Psoas muscle (tissue), 8 donors: Measurements from ENCODE around the gene CCDC170. TPM values are rescaled to one million over a fixed set of nuclear protein-coding genes. Genes with fewer than 3 reads are reported as not detected.

Experiments
- ATAC-seq, 4 donors: fragments of 200-7000 bp; cut with Tn5 transposase; one replicate each; pipeline ENCODE4 v1.9.1; 2020; ENCODE audit warnings: moderate library complexity in 3 of 4, mild to moderate bottlenecking in 2 of 4
- DNase-seq, 2 donors: peaks; one replicate each; pipeline ENCODE4 v3.0.0-alpha.2; 2020
- H3K27ac ChIP-seq: fragments of 200-600 bp; one replicate; pipeline ENCODE4 v1.8.0; 2022
- H3K27me3 ChIP-seq, 3 donors: fragments of 200-600 bp in 1 of 3; one replicate each; pipeline versions ENCODE4 v1.6.1 to v1.8.0; 2013 to 2022; ENCODE audit warnings: low read length in 2 of 3, mild to moderate bottlenecking in 2 of 3, moderate library complexity in 1 of 3; ENCODE audit not compliant: insufficient read depth in 3 of 3
- H3K36me3 ChIP-seq, 2 donors: fragments of 200-600 bp in 1 of 2; one replicate each; pipeline versions ENCODE4 v1.6.1 to v1.8.0; 2013 to 2022; ENCODE audit warnings: low read depth in 1 of 2, mild to moderate bottlenecking in 1 of 2, moderate library complexity in 1 of 2; ENCODE audit not compliant: insufficient read depth in 1 of 2
- H3K4me1 ChIP-seq: fragments of 200-600 bp; one replicate; pipeline ENCODE4 v1.8.0; 2022
- H3K4me3 ChIP-seq: fragments of 200-600 bp; one replicate; pipeline ENCODE4 v1.8.0; 2022; ENCODE audit warnings: mild to moderate bottlenecking
- H3K9me3 ChIP-seq: fragments of 200-600 bp; one replicate; pipeline ENCODE4 v1.8.0; 2022
- WGBS, 3 donors: extraction: QIAGEN DNeasy Blood & Tissue Kit; methylation state at CpG; one replicate each; pipeline versions ENCODE4 v1.1.6 to v1.1.7; 2013; 5-methylcytosine and 5-hydroxymethylcytosine counted together
- intact Hi-C, 2 donors: fragments of 100-400 bp; cut with DNase I; formaldehyde crosslinking; loops; one replicate each; pipeline versions ENCODE4 v1.11.0 to v1.14.2; 2022
- polyA plus RNA-seq, 3 donors: library from polyadenylated mRNA; stranded (reverse); fragments of 200-250 nt; gene quantifications; one replicate each; pipeline ENCODE4 v1.2.3, GENCODE V29; 2013
- total RNA-seq, 4 donors: library from RNA; stranded (reverse); fragmentation: NEBNext Ultra II Directional in 2 of 4; extraction: Animal tissue kit (Norgen Biotek cat#: 25700) in 2 of 4; gene quantifications; one replicate each; pipeline versions ENCODE4 v1.2.1 to v1.2.4, GENCODE V29; 2021 to 2023
- TF ChIP-seq, protein P1 (sequence below): fragments of 200-600 bp; IDR thresholded peaks from one replicate; pipeline ENCODE4 v1.8.0; 2022; ENCODE audit warnings: antibody characterized with exemption
- donor health status: healthy with polysubstance abuse.
- donor health status: DM: no; HTN: no; CAD: no; lungs with moderate emphysema.
- donor health status: Bipolar disorder and iron deficiency.
- donor health status: healthy.
- donor health status: DM: yes; HTN: yes; CAD: no.
- donor health status: DM: no; HTN: no; CAD: no.
- donor health status: DM: no; HTN: no; CAD: no.
- donor health status: DM: yes; HTN: yes; CAD: no.

Gene CCDC170
- total and polyA plus RNA-seq, 7 donors, result 0.03 to 0.25 (median 0.14) TPM

DNA sequence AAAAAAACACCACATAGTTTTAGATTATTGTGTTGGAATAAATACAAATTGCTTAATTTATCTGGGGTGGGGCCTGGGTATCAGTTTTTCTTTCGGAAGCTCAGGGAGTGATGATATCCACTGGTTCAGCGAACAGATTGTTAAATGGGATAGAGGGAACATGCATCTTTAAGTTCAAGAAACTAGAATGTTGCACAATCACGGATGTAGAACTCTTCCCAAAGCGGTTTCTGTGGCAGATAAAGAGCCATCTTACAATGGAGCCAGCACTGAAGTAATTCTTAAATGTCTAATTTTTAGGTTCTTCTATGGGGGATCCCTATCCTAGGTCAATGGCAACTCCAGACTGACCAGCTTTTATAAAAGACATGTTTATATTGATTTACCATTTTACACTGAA is 32.1 kb upstream of the CCDC170 start:
- TF ChIP-seq, protein P1, sequence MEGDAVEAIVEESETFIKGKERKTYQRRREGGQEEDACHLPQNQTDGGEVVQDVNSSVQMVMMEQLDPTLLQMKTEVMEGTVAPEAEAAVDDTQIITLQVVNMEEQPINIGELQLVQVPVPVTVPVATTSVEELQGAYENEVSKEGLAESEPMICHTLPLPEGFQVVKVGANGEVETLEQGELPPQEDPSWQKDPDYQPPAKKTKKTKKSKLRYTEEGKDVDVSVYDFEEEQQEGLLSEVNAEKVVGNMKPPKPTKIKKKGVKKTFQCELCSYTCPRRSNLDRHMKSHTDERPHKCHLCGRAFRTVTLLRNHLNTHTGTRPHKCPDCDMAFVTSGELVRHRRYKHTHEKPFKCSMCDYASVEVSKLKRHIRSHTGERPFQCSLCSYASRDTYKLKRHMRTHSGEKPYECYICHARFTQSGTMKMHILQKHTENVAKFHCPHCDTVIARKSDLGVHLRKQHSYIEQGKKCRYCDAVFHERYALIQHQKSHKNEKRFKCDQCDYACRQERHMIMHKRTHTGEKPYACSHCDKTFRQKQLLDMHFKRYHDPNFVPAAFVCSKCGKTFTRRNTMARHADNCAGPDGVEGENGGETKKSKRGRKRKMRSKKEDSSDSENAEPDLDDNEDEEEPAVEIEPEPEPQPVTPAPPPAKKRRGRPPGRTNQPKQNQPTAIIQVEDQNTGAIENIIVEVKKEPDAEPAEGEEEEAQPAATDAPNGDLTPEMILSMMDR, result no peak
- intact Hi-C loops, result no loop called here
- DNase-seq (no peak), ATAC-seq (no peak)
- H3K4me3 ChIP-seq, result no peak overlapping the region
- H3K4me1 ChIP-seq, result no peaks in the 10 kb centered on the region
- 93 to 94% (median 94%) methylated on average over 4 of the region's 4 CpGs for WGBS, 3 donors
- H3K27me3 ChIP-seq, result no peaks in the 10 kb centered on the region
- no peaks in the 10 kb centered on the region for H3K9me3 ChIP-seq
- no peak overlapping the region for H3K27ac ChIP-seq
- peaks cover 3 to 60% of the 10 kb centered on the region in 2 donors for H3K36me3 ChIP-seq

DNA sequence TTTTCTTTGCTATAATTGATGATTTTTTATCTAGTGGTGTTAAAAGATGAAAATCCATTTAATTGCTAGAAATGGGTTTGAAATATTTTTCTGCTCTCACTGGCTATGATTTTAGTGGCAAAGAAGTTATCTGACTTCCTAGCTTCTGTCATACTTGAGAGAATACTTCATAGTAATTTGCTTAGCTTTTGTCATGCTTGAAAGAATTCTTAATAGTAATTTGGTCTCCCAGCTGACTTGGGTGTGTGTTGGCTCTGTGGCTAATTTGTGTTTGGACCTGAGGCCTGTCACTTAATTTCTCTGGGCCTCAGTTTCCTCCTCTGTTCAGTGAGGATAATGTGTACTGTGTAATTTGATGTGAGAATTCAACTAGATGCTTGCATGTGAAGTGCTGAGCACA is 29.1 kb upstream of the CCDC170 start:
- H3K27me3 ChIP-seq, result no peaks in the 10 kb centered on the region
- TF ChIP-seq, protein P1, result no peak
- no peak overlapping the region for H3K27ac ChIP-seq
- H3K36me3 ChIP-seq, result peaks cover 7 to 51% of the 10 kb centered on the region in 2 donors
- intact Hi-C loops, result loop anchor here in 1 of 2 donors (5.0 kb wide), 1 partner anchor 623 kb away; no protein-coding TSS in a partner anchor
- H3K4me3 ChIP-seq, result no peak overlapping the region
- ATAC-seq, result no peak
- H3K4me1 ChIP-seq, result no peaks in the 10 kb centered on the region
- no peaks in the 10 kb centered on the region for H3K9me3 ChIP-seq
- no peak for DNase-seq

DNA sequence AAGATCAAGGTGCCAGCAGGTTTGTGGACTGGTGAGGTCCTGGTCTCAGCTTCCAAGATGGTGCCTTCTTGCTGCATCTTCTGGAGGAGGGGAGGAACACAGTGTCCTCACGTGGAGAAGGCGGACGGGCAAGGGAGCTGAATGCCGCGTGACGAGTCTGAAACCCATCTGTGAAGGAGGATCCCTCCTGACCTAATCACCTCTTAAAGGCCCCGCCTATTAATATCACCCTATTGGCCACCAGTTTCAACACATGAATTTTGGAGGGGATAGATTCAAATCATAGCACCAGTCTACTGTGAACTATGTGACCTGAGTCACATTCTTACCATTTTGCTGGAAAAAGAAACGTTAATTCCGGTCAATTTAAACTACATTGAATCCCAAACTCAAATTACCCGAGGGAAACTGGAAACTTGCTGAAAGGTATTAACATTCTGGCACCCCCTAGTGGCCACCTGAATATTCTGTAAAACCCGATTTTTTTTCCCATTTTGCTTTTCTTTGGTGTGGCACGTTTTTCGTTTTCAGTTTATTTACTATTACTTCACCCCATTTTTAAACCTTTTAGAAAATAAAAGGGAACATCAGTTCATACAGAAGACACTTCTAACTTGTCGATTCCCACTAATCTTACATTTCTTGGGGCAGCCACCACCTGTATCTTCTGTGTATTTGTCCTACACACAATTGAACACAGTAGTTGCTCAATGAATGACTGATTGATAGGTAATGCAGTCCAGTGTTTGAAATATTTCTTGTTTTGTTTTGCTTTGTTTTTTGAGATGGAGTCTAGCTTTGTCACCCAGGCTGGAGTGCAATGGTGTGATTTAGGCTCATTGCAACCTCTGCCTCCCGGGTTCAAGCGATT is 17.9 kb upstream of the CCDC170 start:
- Histone ChIP-seq H3K4me3 (no peak overlapping the region), H3K36me3 (no peaks in the 10 kb centered on the region), H3K9me3 (no peaks in the 10 kb centered on the region), H3K27me3 (no peaks in the 10 kb centered on the region), H3K27ac (no peak overlapping the region), H3K4me1 (no peaks in the 10 kb centered on the region)
- ATAC-seq (peak in 3 of 4 donors; percentile 30 to 59 (median 45)), DNase-seq (peak in 1 of 2 donors; percentile 23)
- WGBS, 3 donors, result 30 to 37% (median 35%) methylated on average over 16 of the region's 16 CpGs
- intact Hi-C loops, result no loop called here
- TF ChIP-seq, protein P1, result peak; percentile 81

DNA sequence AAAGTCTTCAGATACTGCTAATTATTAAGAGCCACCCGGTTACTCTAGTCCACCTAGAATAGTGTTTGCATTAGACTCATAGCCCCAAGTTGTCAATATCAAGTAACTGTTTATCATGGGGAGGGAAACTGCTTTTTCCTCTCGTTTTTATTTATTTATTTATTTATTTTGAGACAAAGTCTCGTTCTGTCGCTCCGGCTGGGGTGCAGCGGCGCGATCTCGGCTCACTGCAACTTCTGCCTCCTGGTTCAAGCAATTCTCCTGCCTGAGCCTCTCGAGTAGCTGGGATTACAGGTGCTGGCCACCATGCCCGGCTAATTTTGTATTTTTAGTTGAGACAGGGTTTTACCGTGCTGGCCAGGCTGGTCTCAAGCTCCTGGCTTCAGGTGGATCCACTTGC is 16.1 kb upstream of the CCDC170 start:
- H3K4me3 ChIP-seq, result no peak overlapping the region
- no peaks in the 10 kb centered on the region for H3K27me3 ChIP-seq
- ATAC-seq, result no peak
- no peaks in the 10 kb centered on the region for H3K4me1 ChIP-seq
- intact Hi-C loops, result no loop called here
- no peaks in the 10 kb centered on the region for H3K36me3 ChIP-seq
- no peak for DNase-seq
- WGBS, 3 donors, result 95 to 96% (median 95%) methylated on average over 12 of the region's 12 CpGs
- no peaks in the 10 kb centered on the region for H3K9me3 ChIP-seq
- TF ChIP-seq, protein P1, result no peak
- H3K27ac ChIP-seq, result no peak overlapping the region
